Left lobe of liver (tissue), 2 donors: ENCODE results near the gene PRELID2. TPM values are rescaled to one million over a fixed set of nuclear protein-coding genes. Genes with fewer than 3 reads are reported as not detected.
A peak's percentile ranks its signal among the peaks of the same experiment; 100 is the strongest.
"Not testable (repeated sequence)": the region's sequence is repeated elsewhere in the genome, so short reads cannot be mapped to it uniquely, and the experiment has no call there.

Source experiments
- ATAC-seq: fragments of 200-7000 bp; cut with Tn5 transposase; one replicate; pipeline ENCODE4 v1.9.1; 2020; ENCODE audit warnings: mild to moderate bottlenecking, moderate library complexity
- DNase-seq: peaks from one replicate; pipeline ENCODE4 v3.0.0-alpha.2; 2020; ENCODE audit warnings: low spot score
- total RNA-seq: library from RNA; stranded (reverse); gene quantifications from one replicate; pipeline ENCODE4 v1.2.1, GENCODE V29; 2021
- donor health status: DM: no; HTN: no; CAD: no; lungs with moderate emphysema.
- donor health status: DM: no; HTN: yes; CAD: no.

The PRELID2 gene
- total RNA-seq, 1 donor from 2014 or later, result 3.3 TPM

GRCh38 chr5:145798503-145798902 lies 36.6 kb downstream of the PRELID2 start:
- DNase-seq, ATAC-seq: not testable (repeated sequence)

GRCh38 chr5:145797336-145797735 lies 37.8 kb downstream of the PRELID2 start:
- DNase-seq, result no peak
- peak; percentile 28 for ATAC-seq

GRCh38 chr5:145796318-145796717 lies 38.8 kb downstream of the PRELID2 start:
- ATAC-seq, result peak; percentile 66
- DNase-seq, result no peak

- DNase-seq (no peak), ATAC-seq (no peak)
Measured at GRCh38 chr5:145793574-145793973, 41.6 kb downstream of the PRELID2 start.

- ATAC-seq (no peak), DNase-seq (no peak)
Measured at GRCh38 chr5:145792840-145793239, 42.3 kb downstream of the PRELID2 start.

- no peak for ATAC-seq
- no peak for DNase-seq
Measured at GRCh38 chr5:145791866-145792265, 43.3 kb downstream of the PRELID2 start.

- no peak for ATAC-seq
- DNase-seq, result no peak
Measured at GRCh38 chr5:145787996-145788395, 47.1 kb downstream of the PRELID2 start.

- no peak for ATAC-seq
- DNase-seq, result no peak
Measured at GRCh38 chr5:145787507-145787906, 47.6 kb downstream of the PRELID2 start.

- no peak for ATAC-seq
- DNase-seq, result no peak
Measured at GRCh38 chr5:145787001-145787400, 48.1 kb downstream of the PRELID2 start.

- DNase-seq, result no peak
- no peak for ATAC-seq
Measured at GRCh38 chr5:145780982-145781381, 54.2 kb downstream of the PRELID2 start.

GRCh38 chr5:145778144-145778900 lies 56.8 kb downstream of the PRELID2 start:
- DNase-seq, result no peak
- ATAC-seq, result no peak

- no peak for DNase-seq
- ATAC-seq, result no peak
Measured at GRCh38 chr5:145777445-145778063, 57.6 kb downstream of the PRELID2 start.

- ATAC-seq, result no peak
- DNase-seq, result no peak
Measured at GRCh38 chr5:145776886-145777285, 58.3 kb downstream of the PRELID2 start.

- DNase-seq (no peak), ATAC-seq (no peak)
Measured at GRCh38 chr5:145775893-145776444, 59.2 kb downstream of the PRELID2 start.

- ATAC-seq, result no peak
- no peak for DNase-seq
Measured at GRCh38 chr5:145775411-145775810, 59.7 kb downstream of the PRELID2 start.

- DNase-seq (no peak), ATAC-seq (no peak)
Measured at GRCh38 chr5:145774442-145774841, 60.7 kb downstream of the PRELID2 start.

GRCh38 chr5:145772466-145772865 lies 62.7 kb downstream of the PRELID2 start:
- no peak for DNase-seq
- no peak for ATAC-seq

GRCh38 chr5:145768863-145769262 lies 66.3 kb downstream of the PRELID2 start:
- no peak for ATAC-seq

GRCh38 chr5:145764325-145764724 lies 70.8 kb downstream of the PRELID2 start:
- no peak for DNase-seq
- ATAC-seq, result no peak

More at GRCh38 chr5:145768863-145769262, 66.3 kb downstream of the PRELID2 start:
- DNase-seq, result no peak

GRCh38 chr5:145762833-145763232 lies 72.3 kb downstream of the PRELID2 start:
- no peak for ATAC-seq

GRCh38 chr5:145761254-145761653 lies 73.9 kb downstream of the PRELID2 start:
- ATAC-seq, result no peak

More at GRCh38 chr5:145762833-145763232, 72.3 kb downstream of the PRELID2 start:
- no peak for DNase-seq

GRCh38 chr5:145760660-145761059 lies 74.5 kb downstream of the PRELID2 start:
- no peak for ATAC-seq
- no peak for DNase-seq

More at GRCh38 chr5:145761254-145761653, 73.9 kb downstream of the PRELID2 start:
- no peak for DNase-seq
